ENCODE results near the gene TRPV5. TPM values are rescaled to one million over a fixed set of nuclear protein-coding genes. Genes with fewer than 3 reads are reported as not detected.

The TRPV5 gene
- total and polyA plus RNA-seq, 8 donors = not detected

DNA sequence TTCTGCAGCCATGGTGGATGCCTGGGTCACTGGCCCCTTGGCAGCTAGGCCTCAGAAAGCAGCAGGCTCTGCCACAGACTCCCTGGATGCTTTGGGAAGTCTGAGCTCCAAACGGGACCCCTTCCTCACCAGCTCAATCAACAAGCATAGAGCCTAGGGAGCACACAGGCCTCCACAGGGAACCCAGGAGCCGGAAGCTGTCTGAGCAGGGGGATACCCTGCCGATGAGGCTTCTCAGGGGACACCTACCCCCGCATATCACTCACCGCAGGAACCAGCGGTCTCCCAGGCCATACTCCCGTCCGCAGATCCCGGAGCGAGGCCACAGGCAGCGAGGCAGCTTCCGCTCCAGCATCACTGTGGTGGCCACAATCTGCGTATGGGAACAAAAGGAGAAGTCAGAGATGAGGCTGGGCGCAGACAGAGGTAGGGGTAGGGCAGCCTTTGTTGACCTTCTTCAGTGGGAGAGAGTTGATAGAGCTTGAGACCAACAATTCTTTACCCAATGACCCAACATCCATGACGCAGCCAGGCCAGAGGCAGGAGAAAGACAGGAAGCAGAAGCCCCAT lies 61.4 kb downstream of the TRPV5 start:
- H3K36me3 ChIP-seq = peaks cover 0 to 38% (median 24%) of the 10 kb centered on the region in 4 donors
- H3K4me1 ChIP-seq = no peaks in the 10 kb centered on the region
- WGBS, 5 donors = 80 to 95% (median 91%) methylated on average over 11 to 15 of the region's 15 CpGs
- H3K4me3 ChIP-seq = no peak overlapping the region
- no peaks in the 10 kb centered on the region for H3K9me3 ChIP-seq
- TF ChIP-seq, protein P1, sequence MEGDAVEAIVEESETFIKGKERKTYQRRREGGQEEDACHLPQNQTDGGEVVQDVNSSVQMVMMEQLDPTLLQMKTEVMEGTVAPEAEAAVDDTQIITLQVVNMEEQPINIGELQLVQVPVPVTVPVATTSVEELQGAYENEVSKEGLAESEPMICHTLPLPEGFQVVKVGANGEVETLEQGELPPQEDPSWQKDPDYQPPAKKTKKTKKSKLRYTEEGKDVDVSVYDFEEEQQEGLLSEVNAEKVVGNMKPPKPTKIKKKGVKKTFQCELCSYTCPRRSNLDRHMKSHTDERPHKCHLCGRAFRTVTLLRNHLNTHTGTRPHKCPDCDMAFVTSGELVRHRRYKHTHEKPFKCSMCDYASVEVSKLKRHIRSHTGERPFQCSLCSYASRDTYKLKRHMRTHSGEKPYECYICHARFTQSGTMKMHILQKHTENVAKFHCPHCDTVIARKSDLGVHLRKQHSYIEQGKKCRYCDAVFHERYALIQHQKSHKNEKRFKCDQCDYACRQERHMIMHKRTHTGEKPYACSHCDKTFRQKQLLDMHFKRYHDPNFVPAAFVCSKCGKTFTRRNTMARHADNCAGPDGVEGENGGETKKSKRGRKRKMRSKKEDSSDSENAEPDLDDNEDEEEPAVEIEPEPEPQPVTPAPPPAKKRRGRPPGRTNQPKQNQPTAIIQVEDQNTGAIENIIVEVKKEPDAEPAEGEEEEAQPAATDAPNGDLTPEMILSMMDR (IDR thresholded peaks at IDR 0.05) = no peak
- TF ChIP-seq EP300 (IDR thresholded peaks at IDR 0.05) = no peak
- TF ChIP-seq POLR2AphosphoS5 (IDR thresholded peaks at IDR 0.05) = no peak
- DNase-seq = no peak
- no peak overlapping the region for H3K27ac ChIP-seq
- intact Hi-C loops (cut with DNase I; ENCODE audit: low total_unique reads) = no loop called here
- H3K27me3 ChIP-seq = no peaks in the 10 kb centered on the region

- no peak for DNase-seq
- intact Hi-C loops (cut with DNase I; ENCODE audit: low total_unique reads) = no loop called here
- Histone ChIP-seq H3K4me3 (no peak overlapping the region), H3K27me3 (no peaks in the 10 kb centered on the region), H3K27ac (no peak overlapping the region), H3K36me3 (peaks cover 0 to 38% (median 24%) of the 10 kb centered on the region in 4 donors), H3K9me3 (no peaks in the 10 kb centered on the region), H3K4me1 (no peaks in the 10 kb centered on the region)
- 87 to 92% (median 89%) methylated on average over 20 to 23 of the region's 23 CpGs for WGBS, 5 donors
- TF ChIP-seq, protein P1 (IDR thresholded peaks at IDR 0.05) = no peak
- no peak for TF ChIP-seq POLR2A (IDR thresholded peaks at IDR 0.05)
- no peak for TF ChIP-seq EP300 (IDR thresholded peaks at IDR 0.05)
- TF ChIP-seq POLR2AphosphoS5 (IDR thresholded peaks at IDR 0.05) = no peak
These were observed 62.1 kb downstream of the TRPV5 start for GRCh38 chr7:142871260-142872105.

- intact Hi-C loops (cut with DNase I; ENCODE audit: low total_unique reads) = no loop called here
- Histone ChIP-seq H3K27ac (no peak overlapping the region), H3K4me1 (no peaks in the 10 kb centered on the region), H3K36me3 (peaks cover 0 to 38% (median 24%) of the 10 kb centered on the region in 4 donors), H3K27me3 (no peaks in the 10 kb centered on the region), H3K9me3 (no peaks in the 10 kb centered on the region), H3K4me3 (no peak overlapping the region)
- DNase-seq = no peak
- 87 to 89% (median 89%) methylated on average over 14 of the region's 14 CpGs for WGBS, 5 donors
- TF ChIP-seq, protein P1 (IDR thresholded peaks at IDR 0.05) = no peak
- no peak for TF ChIP-seq POLR2A (IDR thresholded peaks at IDR 0.05)
These were observed 62.8 kb downstream of the TRPV5 start for GRCh38 chr7:142870566-142871259.

DNA sequence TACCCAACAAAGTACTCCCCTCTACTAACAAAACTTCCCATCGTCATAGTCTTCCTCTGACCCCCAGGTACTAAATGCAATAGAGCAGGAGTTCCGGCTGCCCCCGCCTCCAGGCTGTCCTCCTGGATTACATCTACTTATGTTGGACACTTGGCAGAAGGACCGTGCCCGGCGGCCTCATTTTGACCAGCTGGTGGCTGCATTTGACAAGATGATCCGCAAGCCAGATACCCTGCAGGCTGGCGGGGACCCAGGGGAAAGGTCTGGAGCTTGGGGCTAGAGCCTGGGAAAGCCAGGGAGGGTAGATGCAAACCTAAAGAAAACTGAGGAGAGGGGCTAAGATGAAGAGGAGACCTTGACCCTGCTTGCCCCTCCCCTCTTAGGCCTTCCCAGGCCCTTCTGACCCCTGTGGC lies 63.4 kb downstream of the TRPV5 start:
- TF ChIP-seq POLR2AphosphoS5 (IDR thresholded peaks at IDR 0.05) = no peak
- TF ChIP-seq EP300 (IDR thresholded peaks at IDR 0.05) = no peak
- TF ChIP-seq POLR2A (IDR thresholded peaks at IDR 0.05) = no peak
- TF ChIP-seq, protein P1 (IDR thresholded peaks at IDR 0.05) = no peak
- no peak for DNase-seq
- Histone ChIP-seq H3K4me3 (no peak overlapping the region), H3K27ac (no peak overlapping the region), H3K9me3 (no peaks in the 10 kb centered on the region), H3K36me3 (peaks cover 0 to 38% (median 24%) of the 10 kb centered on the region in 4 donors), H3K4me1 (no peaks in the 10 kb centered on the region), H3K27me3 (no peaks in the 10 kb centered on the region)
- intact Hi-C loops (cut with DNase I; ENCODE audit: low total_unique reads) = no loop called here
- WGBS, 5 donors = 76 to 91% (median 82%) methylated on average over 8 of the region's 8 CpGs
